Esophagus (tissue), 2 donors: ENCODE data around the gene KMT2B. TPM values are rescaled to one million over a fixed set of nuclear protein-coding genes. Genes with fewer than 3 reads are reported as not detected.

Experiments used
- H3K27ac ChIP-seq, 2 donors: one replicate each; pipeline ENCODE4 v1.5.1; 2013; ENCODE audit warnings: low read depth in 2 of 2, mild to moderate bottlenecking in 2 of 2, inconsistent platforms in 1 of 2, low read length in 1 of 2, moderate library complexity in 1 of 2
- H3K27me3 ChIP-seq, 2 donors: one replicate each; pipeline ENCODE4 v1.6.1; 2013; ENCODE audit warnings: low read length in 2 of 2, control low read depth in 1 of 2, mild to moderate bottlenecking in 1 of 2; ENCODE audit not compliant: insufficient read depth in 2 of 2, control insufficient read depth in 1 of 2
- H3K36me3 ChIP-seq, 2 donors: one replicate each; pipeline ENCODE4 v1.6.1; 2013; ENCODE audit warnings: low read length in 1 of 2; ENCODE audit not compliant: control insufficient read depth in 2 of 2, insufficient read depth in 2 of 2
- H3K4me1 ChIP-seq, 2 donors: one replicate each; pipeline ENCODE4 v1.6.1; 2013; ENCODE audit warnings: low read length in 1 of 2; ENCODE audit not compliant: control insufficient read depth in 2 of 2, insufficient read depth in 2 of 2
- H3K4me3 ChIP-seq, 2 donors: one replicate each; pipeline ENCODE4 v1.5.1; 2013; ENCODE audit warnings: low read length in 2 of 2, mild to moderate bottlenecking in 2 of 2, low read depth in 1 of 2, moderate library complexity in 1 of 2
- H3K9me3 ChIP-seq, 2 donors: one replicate each; pipeline ENCODE4 v1.6.1; 2013; ENCODE audit warnings: mild to moderate bottlenecking in 2 of 2, low read depth in 1 of 2, low read length in 1 of 2, moderate library complexity in 1 of 2; ENCODE audit not compliant: control insufficient read depth in 2 of 2, insufficient read depth in 1 of 2
- WGBS, 2 donors: extraction: QIAGEN DNeasy Blood & Tissue Kit; methylation state at CpG; one replicate each; pipeline ENCODE4 v1.1.7; 2013; 5-methylcytosine and 5-hydroxymethylcytosine counted together
- polyA plus RNA-seq, 2 donors: library from polyadenylated mRNA; stranded (reverse); fragments of 200-250 nt; gene quantifications; one replicate each; pipeline ENCODE4 v1.2.3, GENCODE V29; 2013
- donor health status: healthy with polysubstance abuse.
- donor health status: Bipolar disorder and iron deficiency.

KMT2B gene
- polyA plus RNA-seq, 2 donors: 21.5 to 33.8 TPM

DNA sequence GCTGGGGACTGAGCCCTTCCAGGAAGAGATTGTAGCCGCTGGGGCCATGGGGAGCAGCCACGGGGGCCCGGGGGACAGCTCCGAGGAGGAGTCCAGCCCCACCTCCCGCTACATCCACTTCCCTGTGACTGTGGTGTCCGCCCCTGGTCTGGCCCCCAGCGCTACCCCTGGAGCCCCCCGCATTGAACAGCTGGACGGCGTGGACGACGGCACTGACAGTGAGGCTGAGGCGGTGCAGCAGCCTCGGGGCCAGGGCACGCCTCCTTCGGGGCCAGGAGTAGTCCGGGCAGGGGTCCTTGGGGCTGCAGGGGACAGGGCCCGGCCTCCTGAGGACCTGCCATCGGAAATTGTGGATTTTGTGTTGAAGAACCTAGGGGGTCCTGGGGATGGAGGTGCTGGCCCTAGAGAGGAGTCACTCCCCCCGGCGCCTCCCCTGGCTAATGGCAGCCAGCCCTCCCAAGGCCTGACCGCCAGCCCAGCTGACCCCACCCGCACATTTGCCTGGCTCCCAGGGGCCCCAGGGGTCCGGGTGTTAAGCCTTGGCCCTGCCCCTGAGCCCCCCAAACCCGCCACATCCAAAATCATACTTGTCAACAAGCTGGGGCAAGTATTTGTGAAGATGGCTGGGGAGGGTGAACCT lies 14.9 kb downstream of the KMT2B start:
- H3K36me3 ChIP-seq: peaks cover 27 to 82% of the 10 kb centered on the region in 2 donors
- no peak overlapping the region for H3K27ac ChIP-seq
- H3K4me1 ChIP-seq: peaks cover 4 to 10% of the 10 kb centered on the region in 2 donors

DNA sequence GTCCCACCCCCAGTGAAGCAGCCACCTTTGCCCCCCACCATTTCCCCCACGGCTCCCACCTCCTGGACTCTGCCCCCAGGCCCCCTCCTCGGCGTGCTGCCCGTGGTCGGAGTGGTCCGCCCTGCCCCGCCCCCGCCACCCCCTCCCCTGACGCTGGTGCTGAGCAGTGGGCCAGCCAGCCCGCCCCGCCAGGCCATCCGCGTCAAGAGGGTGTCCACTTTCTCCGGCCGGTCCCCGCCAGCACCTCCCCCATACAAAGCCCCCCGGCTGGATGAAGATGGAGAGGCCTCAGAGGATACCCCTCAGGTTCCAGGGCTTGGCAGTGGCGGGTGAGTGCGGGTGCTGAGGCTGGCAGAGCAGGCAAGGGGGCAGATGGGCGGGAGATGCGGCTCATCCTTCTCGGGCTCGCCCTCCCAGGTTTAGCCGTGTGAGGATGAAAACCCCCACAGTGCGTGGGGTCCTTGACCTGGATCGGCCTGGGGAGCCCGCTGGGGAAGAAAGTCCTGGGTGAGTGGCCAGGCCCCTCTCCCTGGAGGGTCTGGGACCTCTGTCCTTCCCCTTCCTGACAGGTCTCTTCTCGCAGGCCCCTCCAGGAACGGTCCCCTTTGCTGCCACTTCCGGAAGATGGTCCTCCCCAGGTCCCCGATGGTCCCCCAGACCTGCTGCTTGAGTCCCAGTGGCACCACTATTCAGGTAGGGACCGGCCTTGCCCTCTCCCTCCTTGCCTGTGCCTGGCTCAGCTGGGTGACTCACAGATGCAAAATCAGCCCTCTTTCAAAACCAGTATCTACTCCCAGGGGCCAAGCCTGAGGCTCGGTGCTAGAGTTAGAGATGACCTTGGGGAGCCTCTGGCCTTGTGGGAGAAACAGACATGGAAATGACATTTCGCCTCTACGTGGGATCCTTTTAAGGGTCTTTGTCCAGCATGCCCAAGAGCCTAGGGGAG lies 15.7 kb downstream of the KMT2B start:
- Histone ChIP-seq H3K4me3 (no peak overlapping the region), H3K27ac (no peak overlapping the region), H3K27me3 (no peaks in the 10 kb centered on the region), H3K36me3 (peaks cover 34 to 84% of the 10 kb centered on the region in 2 donors), H3K9me3 (no peaks in the 10 kb centered on the region), H3K4me1 (peaks cover 4 to 10% of the 10 kb centered on the region in 2 donors)
- WGBS, 2 donors: 89 to 90% methylated on average over 35 of the region's 35 CpGs

More for the DNA sequence above, 14.9 kb downstream of the KMT2B start:
- Histone ChIP-seq H3K4me3 (no peak overlapping the region), H3K9me3 (no peaks in the 10 kb centered on the region), H3K27me3 (no peaks in the 10 kb centered on the region)
- WGBS, 2 donors: 86 to 87% methylated on average over 24 to 25 of the region's 25 CpGs

DNA sequence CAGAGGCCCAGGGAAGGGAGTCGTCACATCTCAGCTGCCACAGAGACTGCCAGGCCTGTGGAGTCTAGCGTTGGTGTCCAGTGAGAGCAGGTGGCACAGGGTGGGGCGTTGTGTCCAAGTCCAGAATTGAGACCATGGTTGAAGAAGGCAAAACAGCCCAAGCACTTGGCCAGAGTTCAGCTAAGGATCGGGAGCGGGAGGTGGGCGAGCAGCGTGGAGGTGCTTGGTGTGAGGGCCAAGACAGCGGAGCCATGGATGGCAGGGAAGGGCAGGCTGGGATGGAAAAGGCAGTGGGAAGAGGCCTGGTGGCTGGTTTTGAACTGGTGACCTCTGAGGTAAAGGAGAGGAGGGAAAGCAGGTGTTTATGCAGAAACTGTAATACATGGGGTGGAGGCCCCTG lies 16.5 kb downstream of the KMT2B start:
- no peaks in the 10 kb centered on the region for H3K9me3 ChIP-seq
- H3K27ac ChIP-seq: no peak overlapping the region
- no peaks in the 10 kb centered on the region for H3K27me3 ChIP-seq
- no peak overlapping the region for H3K4me3 ChIP-seq
- WGBS, 2 donors: 95% methylated on average over 8 of the region's 8 CpGs
- peaks cover 32 to 77% of the 10 kb centered on the region in 2 donors for H3K36me3 ChIP-seq
- peaks cover 4 to 10% of the 10 kb centered on the region in 2 donors for H3K4me1 ChIP-seq

DNA sequence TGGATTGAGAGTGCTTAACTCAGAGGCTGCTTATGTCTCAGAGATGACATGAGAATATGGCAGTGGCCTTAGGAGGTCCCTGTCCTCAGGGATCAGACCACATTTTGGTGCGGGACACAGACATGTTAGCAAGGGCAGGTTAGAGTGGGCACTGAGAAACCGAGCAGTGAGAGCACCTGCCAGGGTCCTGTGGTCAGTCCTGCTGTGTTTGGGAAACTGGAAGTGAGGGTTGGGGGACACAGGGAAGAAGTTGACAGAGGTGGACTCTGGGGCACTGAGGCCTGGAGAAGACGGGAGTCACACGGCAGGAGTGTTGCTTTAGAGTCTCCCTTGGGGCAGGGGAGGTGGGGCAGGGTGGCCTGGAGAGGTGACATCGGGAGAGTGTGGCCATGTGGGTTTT lies 17.1 kb downstream of the KMT2B start:
- 78 to 85% methylated on average over 5 of the region's 5 CpGs for WGBS, 2 donors
- Histone ChIP-seq H3K9me3 (no peaks in the 10 kb centered on the region), H3K27me3 (no peaks in the 10 kb centered on the region), H3K4me3 (no peak overlapping the region), H3K36me3 (peaks cover 32 to 70% of the 10 kb centered on the region in 2 donors), H3K4me1 (peaks cover 4 to 14% of the 10 kb centered on the region in 2 donors), H3K27ac (no peak overlapping the region)

DNA sequence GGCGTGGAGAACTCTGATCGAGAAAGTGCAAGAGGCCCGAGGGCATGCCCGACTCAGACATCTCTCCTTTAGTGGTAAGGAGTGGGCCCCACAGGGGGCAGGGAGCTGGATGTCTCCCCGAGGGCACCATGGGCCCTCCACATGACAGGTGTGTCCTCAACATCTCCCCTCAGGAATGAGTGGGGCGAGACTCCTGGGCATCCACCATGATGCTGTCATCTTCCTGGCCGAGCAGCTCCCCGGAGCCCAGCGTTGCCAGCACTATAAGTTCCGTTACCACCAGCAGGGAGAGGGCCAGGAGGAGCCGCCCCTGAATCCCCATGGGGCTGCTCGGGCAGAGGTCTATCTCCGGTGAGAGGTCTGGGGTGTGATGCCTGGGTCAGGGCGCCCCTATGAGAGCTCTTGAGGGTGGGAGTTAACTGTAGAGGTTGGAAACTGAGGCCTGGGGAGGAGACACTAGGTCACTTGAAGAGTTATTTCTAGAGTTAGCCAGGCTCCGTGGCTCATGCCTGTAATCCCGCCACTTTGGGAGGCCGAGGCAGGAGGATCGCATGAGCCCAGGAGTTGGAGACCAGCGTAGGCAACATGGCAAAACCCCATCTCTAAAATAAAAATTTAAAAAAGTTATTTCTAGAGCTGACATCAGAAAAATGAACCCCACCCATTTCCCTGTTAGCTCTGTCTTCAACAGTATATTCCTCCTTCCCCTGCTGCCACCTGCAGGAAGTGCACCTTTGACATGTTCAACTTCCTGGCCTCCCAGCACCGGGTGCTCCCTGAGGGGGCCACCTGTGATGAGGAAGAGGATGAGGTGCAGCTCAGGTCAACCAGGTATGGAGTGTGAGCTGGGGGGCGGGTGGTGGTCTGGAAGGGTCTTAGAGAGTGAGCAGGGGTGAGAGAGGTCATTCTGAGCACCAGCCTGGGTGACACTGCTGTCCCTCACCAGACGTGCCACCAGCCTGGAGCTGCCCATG lies 19.4 kb downstream of the KMT2B start:
- H3K9me3 ChIP-seq: no peaks in the 10 kb centered on the region
- peaks cover 21 to 49% of the 10 kb centered on the region in 2 donors for H3K36me3 ChIP-seq
- no peaks in the 10 kb centered on the region for H3K27me3 ChIP-seq
- H3K4me3 ChIP-seq: no peak overlapping the region
- peaks cover 3 to 4% of the 10 kb centered on the region in 2 donors for H3K4me1 ChIP-seq
- H3K27ac ChIP-seq: no peak overlapping the region
- WGBS, 2 donors: 83 to 85% methylated on average over 22 of the region's 22 CpGs

DNA sequence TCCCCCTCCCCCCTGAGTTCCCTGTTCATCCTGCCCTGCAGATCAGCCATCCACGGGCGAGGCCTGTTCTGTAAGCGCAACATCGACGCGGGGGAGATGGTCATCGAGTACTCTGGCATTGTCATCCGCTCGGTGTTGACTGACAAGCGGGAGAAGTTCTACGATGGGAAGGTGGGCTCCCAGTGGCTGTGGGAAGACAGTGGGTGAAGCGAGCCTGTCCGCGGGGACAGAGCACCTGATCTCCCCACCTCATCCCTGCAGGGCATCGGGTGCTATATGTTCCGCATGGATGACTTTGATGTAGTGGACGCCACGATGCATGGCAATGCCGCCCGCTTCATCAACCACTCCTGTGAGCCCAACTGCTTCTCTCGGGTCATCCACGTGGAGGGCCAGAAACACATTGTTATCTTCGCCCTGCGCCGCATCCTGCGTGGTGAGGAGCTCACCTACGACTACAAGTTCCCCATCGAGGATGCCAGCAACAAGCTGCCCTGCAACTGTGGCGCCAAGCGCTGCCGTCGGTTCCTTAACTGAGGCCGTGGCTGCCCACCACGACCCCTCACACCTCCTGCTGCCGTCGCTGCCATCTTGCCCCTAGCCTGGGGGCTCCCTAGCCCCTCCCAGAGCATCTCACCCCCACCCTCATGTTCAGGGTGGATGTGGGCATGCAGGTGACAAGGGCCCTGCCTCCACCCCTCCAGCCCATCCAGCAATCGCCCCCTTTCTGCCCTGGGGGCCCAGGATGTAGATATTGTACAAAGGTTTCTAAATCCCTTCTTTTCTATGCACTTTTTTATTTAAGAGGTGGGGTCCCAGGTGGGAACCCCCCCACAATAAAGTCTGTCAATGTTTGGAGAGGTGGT lies 20.5 kb downstream of the KMT2B start:
- peaks cover 24 to 41% of the 10 kb centered on the region in 2 donors for H3K36me3 ChIP-seq
- no peak overlapping the region for H3K4me3 ChIP-seq

DNA sequence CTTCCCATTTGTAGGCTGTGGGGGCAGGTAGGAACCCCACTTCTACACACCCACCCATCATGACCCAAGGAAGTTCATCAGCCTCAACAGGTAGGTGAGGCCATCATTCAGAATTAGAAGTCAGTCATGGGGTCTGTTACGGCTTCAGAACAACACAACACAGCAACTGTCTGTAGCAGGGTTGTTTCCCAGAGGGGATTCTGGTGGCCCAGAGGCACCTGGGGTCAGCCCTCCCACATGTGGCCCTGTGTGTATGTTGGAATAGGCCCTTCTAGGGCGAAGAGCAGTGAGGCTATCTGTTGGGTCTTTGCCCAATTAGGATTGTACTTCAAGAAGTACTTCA lies 21.1 kb downstream of the KMT2B start:
- Histone ChIP-seq H3K9me3 (no peaks in the 10 kb centered on the region), H3K27me3 (no peaks in the 10 kb centered on the region), H3K4me3 (no peak overlapping the region), H3K4me1 (peaks cover 3 to 4% of the 10 kb centered on the region in 2 donors), H3K36me3 (peaks cover 24 to 35% of the 10 kb centered on the region in 2 donors), H3K27ac (no peak overlapping the region)
- 84 to 86% methylated on average over 2 of the region's 2 CpGs for WGBS, 2 donors

More for the DNA sequence above, 20.5 kb downstream of the KMT2B start:
- Histone ChIP-seq H3K9me3 (no peaks in the 10 kb centered on the region), H3K27ac (no peak overlapping the region), H3K27me3 (no peaks in the 10 kb centered on the region), H3K4me1 (peaks cover 3 to 4% of the 10 kb centered on the region in 2 donors)
- WGBS, 2 donors: 87 to 90% methylated on average over 37 of the region's 37 CpGs

DNA sequence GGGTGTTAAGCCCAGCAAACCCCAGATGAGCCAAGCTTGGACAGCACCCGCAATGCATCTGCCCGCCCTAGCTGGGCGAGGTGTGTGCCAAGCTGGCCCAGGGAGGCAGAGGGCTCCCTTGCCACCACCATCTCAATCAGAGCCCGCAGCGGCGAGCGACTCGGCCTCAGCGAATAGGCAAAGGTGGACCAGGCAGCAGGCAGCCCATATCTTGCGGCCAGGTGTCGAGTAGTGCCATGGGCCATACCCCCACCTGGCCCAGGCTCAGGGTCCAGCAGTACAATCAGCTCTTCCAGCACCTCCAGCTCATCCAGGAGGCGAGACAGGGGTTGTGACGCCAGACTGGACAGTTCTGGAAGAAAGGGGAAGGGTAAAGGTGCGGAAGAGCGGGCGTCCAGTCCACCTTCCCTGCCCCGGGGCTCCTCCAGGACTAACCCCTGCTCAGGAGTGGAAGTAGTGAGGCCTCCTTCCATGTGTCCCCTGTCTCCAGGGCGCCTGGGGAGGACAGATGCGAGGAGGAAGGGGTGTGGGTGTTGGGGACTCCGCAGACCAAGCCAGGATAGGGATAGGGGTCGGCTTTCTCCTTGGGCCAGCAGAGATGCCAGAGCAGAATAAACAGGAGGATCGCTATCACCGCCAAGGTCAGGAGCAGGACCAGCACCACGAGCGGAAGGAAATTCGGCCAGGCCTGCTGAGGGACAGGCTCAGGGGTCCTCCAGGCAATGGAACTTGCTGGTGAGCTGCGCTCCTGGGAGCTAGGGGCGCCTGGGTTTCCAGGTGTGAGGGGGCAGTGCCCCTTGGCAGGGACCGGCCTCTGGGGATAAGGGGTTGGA lies 21.7 kb downstream of the KMT2B start:
- peaks cover 3 to 4% of the 10 kb centered on the region in 2 donors for H3K4me1 ChIP-seq
- H3K36me3 ChIP-seq: peaks cover 24 to 30% of the 10 kb centered on the region in 2 donors
- no peak overlapping the region for H3K4me3 ChIP-seq
- peak overlapping the region in 1 of 2 donors; percentile 3 for H3K27ac ChIP-seq
- no peaks in the 10 kb centered on the region for H3K27me3 ChIP-seq
- 72 to 75% methylated on average over 28 to 29 of the region's 29 CpGs for WGBS, 2 donors
- H3K9me3 ChIP-seq: no peaks in the 10 kb centered on the region
